LNCaP clone FGC (cell line): Measurements from ENCODE around the gene TSPAN32.

ENCODE experiments used
- DNase-seq: peaks from one replicate; pipeline ENCODE4 v3.0.0-alpha.2; 2011; ENCODE audit warnings: low read depth
- H3K4me3 ChIP-seq: 2 replicates; pipeline ENCODE4 v1.5.1; 2011; ENCODE audit warnings: mild to moderate bottlenecking, low read depth, low read length, control low read depth
- TF ChIP-seq, protein P1 (sequence below): IDR thresholded peaks from 2 replicates; pipeline ENCODE4 v1.5.1; 2012; ENCODE audit warnings: mild to moderate bottlenecking; ENCODE audit not compliant: control insufficient read depth, insufficient read depth; ENCODE audit errors: extremely low read depth

TSPAN32 gene

GRCh38 chr11:2289859-2290258 lies 12.0 kb upstream of the TSPAN32 start:
- TF ChIP-seq, protein P1, sequence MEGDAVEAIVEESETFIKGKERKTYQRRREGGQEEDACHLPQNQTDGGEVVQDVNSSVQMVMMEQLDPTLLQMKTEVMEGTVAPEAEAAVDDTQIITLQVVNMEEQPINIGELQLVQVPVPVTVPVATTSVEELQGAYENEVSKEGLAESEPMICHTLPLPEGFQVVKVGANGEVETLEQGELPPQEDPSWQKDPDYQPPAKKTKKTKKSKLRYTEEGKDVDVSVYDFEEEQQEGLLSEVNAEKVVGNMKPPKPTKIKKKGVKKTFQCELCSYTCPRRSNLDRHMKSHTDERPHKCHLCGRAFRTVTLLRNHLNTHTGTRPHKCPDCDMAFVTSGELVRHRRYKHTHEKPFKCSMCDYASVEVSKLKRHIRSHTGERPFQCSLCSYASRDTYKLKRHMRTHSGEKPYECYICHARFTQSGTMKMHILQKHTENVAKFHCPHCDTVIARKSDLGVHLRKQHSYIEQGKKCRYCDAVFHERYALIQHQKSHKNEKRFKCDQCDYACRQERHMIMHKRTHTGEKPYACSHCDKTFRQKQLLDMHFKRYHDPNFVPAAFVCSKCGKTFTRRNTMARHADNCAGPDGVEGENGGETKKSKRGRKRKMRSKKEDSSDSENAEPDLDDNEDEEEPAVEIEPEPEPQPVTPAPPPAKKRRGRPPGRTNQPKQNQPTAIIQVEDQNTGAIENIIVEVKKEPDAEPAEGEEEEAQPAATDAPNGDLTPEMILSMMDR = no peak
- no peak for DNase-seq
- H3K4me3 ChIP-seq = no peak overlapping the region

GRCh38 chr11:2290351-2290841 lies 11.4 kb upstream of the TSPAN32 start:
- H3K4me3 ChIP-seq = no peak overlapping the region
- TF ChIP-seq, protein P1 = no peak
- no peak for DNase-seq

- TF ChIP-seq, protein P1 = no peak
- no peak for DNase-seq
- no peak overlapping the region for H3K4me3 ChIP-seq
These were observed 8.3 kb upstream of the TSPAN32 start for GRCh38 chr11:2293531-2293971.

DNA sequence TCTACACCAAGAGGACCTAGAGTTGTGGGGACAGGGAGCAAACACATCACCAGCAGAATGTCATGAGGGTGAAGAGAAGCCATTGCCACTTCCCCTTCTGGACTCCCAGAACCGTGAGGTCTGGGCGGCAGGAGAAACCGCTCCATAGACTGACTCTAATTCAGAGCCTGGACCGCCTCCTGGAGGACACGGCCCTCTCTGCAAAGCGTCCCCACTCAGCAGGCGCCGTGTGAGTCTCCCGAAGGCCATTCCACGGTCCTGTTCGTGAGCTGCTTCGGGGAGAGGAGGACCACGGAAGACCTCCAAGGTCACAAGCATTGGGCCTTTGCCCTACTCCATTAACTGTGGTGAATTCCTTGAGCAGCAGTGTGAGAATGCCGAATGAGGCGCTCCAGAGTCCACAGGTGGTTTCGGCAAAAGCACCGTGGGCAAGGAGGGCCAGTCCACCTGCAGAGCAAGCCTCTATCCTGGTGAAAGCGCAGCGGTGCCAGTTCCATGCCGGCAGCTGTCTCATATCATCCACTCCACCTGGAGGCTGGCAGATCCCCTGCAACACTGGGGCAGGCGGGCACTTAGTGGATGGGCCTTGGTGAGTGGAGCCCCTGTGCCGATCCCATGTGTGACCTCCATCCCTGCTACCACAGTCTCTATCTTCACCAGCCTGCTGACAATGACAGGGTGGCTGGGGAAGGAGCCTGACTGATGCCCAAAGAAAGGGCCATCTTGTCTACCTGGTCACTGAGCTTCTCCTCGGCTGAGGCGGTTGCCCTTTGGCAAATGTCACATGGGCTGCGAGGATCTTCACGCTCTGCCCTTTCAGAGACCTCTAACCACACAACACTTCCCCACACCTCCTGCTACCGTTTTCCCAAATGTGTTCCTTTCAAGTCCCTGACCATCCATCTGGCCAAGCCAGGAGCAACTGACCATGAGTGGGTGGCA lies 7.6 kb upstream of the TSPAN32 start:
- no peak overlapping the region for H3K4me3 ChIP-seq
- DNase-seq = no peak
- TF ChIP-seq, protein P1 = no peak

DNA sequence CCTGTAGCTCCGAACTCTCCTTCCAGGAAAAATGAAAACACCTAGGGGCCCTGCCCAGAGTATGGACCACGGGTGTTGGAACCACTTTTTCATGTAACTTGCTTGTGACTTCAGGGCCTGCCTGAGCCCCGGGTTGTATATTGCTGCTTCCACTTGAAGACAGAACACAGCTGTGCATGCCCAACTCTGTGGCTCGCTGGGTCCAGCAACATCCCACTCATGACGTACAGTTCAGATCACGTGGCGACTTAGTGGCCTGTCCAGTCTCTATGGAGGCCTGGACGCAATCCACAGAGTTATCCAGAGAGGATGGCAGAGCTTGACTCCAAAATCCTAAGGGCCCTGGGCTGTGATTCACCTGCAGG lies 6.9 kb upstream of the TSPAN32 start:
- no peak overlapping the region for H3K4me3 ChIP-seq
- no peak for DNase-seq
- TF ChIP-seq, protein P1 = no peak

GRCh38 chr11:2295971-2296912 lies 5.6 kb upstream of the TSPAN32 start:
- DNase-seq = no peak
- TF ChIP-seq, protein P1 = no peak
- H3K4me3 ChIP-seq = no peak overlapping the region
